Tibial nerve (tissue), 4 donors: ENCODE data around the gene SLC8A2.

ENCODE experiments used
- CTCF ChIP-seq, 5 experiments: fragments of 200-600 bp in 3 of 5; fragments of 450-650 bp in 2 of 5; sonication (generic) in 3 of 5; IDR thresholded peaks; one replicate each; pipeline ENCODE4 v1.5.1; 2016 to 2019; ENCODE audit warnings: antibody characterized with exemption in 5 of 5, mild to moderate bottlenecking in 3 of 5, moderate library complexity in 2 of 5
- EP300 ChIP-seq, 2 donors: sonication (generic); formaldehyde crosslinking; IDR thresholded peaks; one replicate each; pipeline ENCODE4 v1.6.1; 2017; ENCODE audit warnings: antibody characterized with exemption in 2 of 2, mild to moderate bottlenecking in 1 of 2
- POLR2A ChIP-seq, 2 donors: fragments of 450-650 bp; IDR thresholded peaks; one replicate each; pipeline ENCODE4 v1.6.1; 2017; ENCODE audit warnings: antibody characterized with exemption in 2 of 2, mild to moderate bottlenecking in 2 of 2, moderate library complexity in 2 of 2

- TF ChIP-seq CTCF (IDR thresholded peaks at IDR 0.05) (no peak), EP300 (IDR thresholded peaks at IDR 0.05) (no peak), POLR2A (IDR thresholded peaks at IDR 0.05) (no peak)
These were observed 53.0 kb downstream of the SLC8A2 start for GRCh38 chr19:47418692-47419029.
